Epidermal melanocyte (primary cell): Measurements from ENCODE around the gene ABCC3.
A peak's percentile ranks its signal among the peaks of the same experiment; 100 is the strongest.
"Not testable (repeated sequence)": the region's sequence is repeated elsewhere in the genome, so short reads cannot be mapped to it uniquely, and the experiment has no call there.

Experiments
- DNase-seq: peaks from one replicate; pipeline ENCODE4 v3.0.0; 2011; ENCODE audit warnings: low spot score; ENCODE audit not compliant: insufficient read length

Gene ABCC3

DNA sequence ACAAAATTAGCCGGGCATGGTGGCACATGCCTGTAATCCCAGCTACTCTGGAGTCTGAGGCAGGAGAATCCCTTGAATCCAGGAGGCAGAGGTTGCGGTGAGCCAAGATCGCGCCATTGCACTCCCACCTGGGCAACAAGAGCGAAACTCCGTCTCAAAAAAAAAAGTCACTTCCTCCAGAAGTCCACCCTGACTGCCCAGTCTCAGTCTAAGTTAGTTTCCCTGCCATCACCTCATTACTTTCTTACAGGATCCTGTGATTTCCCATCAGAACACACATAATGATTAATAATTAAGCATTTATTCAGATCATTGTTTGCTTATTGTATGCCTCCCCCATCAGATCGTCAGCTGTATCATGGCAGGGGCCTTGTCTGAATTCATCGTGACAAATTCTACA, 31.6 kb downstream of the ABCC3 start:
- DNase-seq: no peak

DNA sequence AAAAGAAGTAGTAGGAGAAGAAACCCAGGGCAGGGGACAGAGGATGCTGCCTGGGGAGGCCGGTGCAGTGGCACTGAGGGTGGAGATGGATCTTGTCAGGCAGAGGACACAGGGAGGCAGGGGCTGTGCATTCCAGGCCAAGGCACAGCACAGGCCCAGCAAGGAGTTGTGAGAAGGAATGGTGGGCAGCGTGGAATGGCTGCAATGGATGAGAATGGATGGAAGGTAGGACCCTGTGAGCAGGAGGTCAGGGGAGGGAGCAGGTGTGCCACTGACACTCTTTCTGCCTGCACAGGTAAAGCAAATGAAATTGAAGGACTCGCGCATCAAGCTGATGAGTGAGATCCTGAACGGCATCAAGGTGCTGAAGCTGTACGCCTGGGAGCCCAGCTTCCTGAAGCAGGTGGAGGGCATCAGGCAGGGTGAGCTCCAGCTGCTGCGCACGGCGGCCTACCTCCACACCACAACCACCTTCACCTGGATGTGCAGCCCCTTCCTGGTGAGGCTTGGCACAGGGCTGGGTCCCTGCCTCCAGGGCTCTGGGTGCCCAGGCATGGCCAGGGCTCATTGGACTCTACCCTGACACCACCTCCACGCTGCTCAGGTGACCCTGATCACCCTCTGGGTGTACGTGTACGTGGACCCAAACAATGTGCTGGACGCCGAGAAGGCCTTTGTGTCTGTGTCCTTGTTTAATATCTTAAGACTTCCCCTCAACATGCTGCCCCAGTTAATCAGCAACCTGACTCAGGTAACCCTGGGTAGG, 32.8 kb downstream of the ABCC3 start:
- DNase-seq: no peak

DNA sequence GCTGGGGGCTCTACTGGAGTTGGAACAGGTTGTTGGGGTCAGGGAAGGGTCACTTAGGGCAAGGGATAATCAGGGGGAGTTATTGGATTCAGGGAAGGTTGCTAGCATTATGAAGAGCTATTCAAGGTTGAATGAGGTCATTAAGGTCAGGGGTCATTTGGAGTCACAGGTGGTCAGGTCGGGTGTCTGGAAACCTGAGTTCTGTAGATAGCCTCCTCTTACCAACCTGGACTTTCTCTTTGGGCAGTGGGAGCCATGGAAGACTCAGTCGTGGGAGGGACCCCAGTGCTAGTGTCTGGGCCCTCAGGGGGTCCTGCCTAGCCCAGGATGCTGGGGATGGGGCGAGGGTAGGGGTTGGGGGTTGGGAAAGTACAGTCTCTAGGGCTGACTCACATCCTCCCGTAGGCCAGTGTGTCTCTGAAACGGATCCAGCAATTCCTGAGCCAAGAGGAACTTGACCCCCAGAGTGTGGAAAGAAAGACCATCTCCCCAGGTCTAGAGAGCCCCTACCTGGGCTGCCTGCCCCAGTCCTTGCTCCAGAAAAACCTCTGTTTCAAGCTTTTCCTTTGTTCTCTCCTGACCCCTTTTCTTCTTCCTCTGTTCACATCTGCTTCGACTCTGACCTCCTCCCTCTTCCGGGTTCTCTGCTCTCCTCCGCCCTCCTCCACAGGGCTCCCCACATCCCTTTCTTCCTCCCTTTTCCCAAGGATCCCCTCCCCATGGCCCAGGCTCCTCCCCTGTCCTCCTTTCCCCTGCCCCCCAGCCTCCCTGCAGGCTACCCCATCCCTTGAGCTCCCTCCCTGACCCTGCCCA, 33.5 kb downstream of the ABCC3 start:
- DNase-seq: no peak

DNA sequence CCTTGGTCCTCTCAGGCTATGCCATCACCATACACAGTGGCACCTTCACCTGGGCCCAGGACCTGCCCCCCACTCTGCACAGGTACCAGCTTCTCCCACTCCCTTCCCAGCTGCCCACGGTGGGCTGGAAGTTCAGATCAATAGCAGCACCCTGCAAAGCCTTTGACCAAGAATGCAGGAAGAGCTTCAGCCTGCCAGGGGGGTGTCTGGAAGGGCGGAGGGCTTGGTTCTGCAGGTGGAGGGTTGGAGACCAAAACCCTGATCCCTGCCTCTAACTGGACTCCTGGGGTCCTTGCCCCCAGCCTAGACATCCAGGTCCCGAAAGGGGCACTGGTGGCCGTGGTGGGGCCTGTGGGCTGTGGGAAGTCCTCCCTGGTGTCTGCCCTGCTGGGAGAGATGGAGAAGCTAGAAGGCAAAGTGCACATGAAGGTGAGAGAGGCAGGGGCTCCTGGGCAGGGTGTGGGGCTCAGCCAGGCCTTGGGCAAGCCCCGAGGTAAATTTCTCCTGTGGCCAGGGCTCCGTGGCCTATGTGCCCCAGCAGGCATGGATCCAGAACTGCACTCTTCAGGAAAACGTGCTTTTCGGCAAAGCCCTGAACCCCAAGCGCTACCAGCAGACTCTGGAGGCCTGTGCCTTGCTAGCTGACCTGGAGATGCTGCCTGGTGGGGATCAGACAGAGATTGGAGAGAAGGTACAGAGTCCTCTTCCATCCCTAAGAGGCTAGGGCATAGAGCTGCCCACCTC, 34.3 kb downstream of the ABCC3 start:
- no peak for DNase-seq

- no peak for DNase-seq
Measured at GRCh38 chr17:50672071-50672470, 37.4 kb downstream of the ABCC3 start.

- no peak for DNase-seq
Measured at GRCh38 chr17:50672831-50673551, 38.3 kb downstream of the ABCC3 start.

DNA sequence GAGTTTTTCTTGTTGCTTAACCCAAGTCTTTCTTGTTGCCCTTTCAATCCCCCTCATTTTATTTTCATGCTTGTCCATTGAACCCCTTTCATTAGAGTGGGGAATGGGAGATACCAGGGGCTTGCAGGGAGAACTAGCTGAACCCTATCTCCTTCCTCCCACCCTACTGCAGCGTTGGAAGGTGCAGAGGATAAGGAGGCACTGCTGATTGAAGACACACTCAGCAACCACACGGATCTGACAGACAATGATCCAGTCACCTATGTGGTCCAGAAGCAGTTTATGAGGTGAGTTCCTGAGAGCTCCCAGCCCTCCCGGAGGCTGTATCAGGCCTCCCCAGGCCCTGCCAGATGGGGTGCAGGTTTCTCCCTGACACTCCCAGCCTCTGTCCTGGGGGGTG, 40.5 kb downstream of the ABCC3 start:
- no peak for DNase-seq

- no peak for DNase-seq
Measured at GRCh38 chr17:50675627-50676026, 40.9 kb downstream of the ABCC3 start.

GRCh38 chr17:50676065-50676975, 41.6 kb downstream of the ABCC3 start:
- DNase-seq: no peak

DNA sequence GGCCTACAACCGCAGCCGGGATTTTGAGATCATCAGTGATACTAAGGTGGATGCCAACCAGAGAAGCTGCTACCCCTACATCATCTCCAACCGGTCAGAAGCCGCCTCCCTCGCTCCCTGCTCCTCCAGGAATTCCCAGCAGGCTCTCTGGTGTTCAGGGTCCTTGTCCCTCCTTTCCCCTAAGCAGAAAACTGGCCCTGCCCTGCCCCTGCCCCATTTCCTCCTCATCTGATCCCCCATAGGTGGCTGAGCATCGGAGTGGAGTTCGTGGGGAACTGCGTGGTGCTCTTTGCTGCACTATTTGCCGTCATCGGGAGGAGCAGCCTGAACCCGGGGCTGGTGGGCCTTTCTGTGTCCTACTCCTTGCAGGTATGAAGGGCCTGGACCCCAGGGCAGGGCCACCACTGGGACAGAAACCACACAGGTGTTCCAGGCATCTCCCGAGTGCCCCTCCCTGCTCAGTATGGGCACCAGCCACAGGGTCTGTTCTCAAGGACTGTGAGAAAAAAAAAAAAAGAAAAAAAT, 43.2 kb downstream of the ABCC3 start:
- DNase-seq: no peak

GRCh38 chr17:50679008-50679544, 44.4 kb downstream of the ABCC3 start:
- DNase-seq: no peak

DNA sequence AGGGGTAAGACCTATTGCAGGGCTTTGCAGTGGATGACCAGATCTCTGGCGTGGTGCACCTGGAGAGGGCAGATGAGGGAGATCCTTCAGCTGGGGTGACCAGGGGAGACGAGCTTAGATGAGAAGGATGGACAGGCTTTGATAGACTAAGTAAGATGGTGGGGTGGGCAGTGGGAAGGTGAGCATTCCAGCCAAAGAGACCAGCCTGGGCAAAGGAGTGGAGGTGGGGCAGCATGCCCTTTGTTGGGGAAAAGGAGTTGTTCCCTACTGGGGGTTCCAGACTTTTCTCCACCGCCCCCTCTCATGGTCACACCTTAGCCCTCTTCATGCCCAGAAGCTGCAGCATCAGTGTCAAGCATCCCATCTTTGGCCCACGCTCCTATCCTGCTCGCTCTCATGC, 45.4 kb downstream of the ABCC3 start:
- no peak for DNase-seq

DNA sequence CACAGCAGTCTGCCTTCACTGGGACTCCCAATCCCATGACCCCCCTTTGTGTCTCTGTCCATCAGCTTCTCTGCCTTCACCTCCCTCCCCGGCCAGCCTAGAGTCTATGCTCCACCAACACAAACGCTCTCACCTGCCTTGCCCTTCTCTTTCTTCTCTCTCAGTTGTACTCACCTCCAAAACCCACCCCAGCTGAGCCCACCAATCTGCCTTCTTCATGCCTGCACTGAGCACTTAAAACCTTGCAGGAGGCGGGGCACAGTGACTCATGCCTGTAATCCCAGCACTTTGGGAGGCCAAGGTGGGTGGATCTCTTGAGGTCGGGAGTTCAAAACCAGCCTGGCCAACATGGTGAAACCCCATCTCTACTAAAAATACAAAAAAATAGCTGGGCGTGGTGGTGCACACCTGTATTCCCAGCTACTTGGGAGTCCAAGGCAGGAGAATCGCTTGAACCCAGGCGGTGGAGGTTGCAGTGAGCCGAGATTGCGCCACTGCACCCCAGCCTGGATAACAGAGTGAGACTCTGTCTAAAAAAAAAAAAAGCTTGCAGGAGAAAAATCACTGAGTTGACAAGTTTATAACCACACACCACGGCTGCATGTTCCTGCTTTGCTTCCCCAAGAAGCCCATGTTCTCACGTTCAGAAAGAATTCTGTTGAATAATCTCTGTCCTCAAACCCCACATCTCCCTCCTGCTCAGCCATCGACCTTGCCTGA, 46.0 kb downstream of the ABCC3 start:
- not testable (repeated sequence) for DNase-seq

GRCh38 chr17:50681263-50682200, 46.9 kb downstream of the ABCC3 start:
- peak; percentile 80 for DNase-seq

DNA sequence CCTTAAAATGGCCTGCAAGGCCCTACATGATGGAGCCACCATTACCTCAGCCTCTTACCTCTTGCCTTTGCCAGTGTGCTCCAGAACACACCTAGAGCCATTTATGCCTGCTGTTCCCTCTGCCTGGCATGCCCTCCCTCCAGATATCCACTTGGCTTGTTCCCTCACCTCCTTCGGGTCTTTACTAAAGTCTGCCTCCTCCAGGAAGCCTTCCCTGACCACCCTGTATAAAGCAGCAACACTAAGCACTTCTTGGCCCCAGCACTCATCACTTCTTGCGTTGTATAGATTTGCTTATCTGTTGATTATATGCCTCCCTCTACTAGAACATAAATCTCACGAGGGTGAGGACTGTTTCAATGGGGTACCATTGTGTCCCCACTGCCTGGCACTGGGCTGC, 47.8 kb downstream of the ABCC3 start:
- DNase-seq: no peak

DNA sequence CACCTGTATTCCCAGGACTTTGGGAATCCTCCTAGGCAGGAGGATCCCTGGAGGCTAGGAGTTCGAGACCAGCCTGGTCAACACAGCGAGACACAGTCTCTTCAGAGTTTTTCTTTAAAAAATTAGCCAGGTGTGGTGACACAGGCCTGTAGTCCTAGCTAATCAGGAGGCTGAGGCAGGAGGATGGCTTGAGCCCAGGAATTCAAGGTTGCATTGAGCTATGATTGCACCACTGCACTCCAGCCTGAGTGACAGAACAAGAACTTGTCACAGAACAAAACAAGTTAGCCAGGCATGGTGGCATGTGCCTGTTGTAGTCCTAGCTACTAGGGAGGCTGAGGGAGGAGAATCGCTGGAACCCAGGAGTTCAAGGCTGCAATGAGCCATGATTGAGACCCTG, 48.3 kb downstream of the ABCC3 start:
- DNase-seq: no peak

DNA sequence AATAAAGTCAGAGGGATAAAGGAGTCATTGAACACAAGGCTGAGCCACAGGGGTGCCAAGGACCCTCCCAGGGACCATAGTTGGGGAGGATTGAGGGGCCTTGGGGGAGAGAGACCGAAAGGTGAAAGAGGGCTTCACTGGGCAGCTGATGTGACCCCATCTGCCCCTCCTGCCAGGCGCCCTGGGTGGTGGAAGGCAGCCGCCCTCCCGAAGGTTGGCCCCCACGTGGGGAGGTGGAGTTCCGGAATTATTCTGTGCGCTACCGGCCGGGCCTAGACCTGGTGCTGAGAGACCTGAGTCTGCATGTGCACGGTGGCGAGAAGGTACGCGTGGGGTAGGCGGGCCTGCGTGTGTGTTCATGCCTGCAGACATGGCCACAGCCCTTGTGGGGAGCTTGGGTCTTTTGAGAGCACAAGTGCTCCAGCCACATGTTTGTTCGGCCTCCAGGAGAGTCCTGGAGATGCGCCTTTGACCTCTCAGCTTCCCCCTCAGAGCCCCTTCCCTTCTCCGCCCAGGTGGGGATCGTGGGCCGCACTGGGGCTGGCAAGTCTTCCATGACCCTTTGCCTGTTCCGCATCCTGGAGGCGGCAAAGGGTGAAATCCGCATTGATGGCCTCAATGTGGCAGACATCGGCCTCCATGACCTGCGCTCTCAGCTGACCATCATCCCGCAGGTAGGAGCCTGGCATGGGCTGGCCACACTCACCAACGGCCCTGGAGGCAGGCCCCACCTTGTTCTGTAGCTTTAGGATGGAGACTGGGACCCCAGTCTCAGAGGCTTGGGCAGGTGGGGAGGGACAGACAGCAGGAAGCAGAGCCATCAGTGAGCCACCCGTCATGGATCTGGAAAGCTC, 49.0 kb downstream of the ABCC3 start:
- no peak for DNase-seq
